IPS-18c (cell line): ENCODE data around the gene MED16.

ENCODE experiments used
- H3K4me3 ChIP-seq: 2 replicates; pipeline ENCODE4 v1.7.0; 2013; ENCODE audit warnings: low read depth, mild to moderate bottlenecking, low read length, moderate library complexity; ENCODE audit not compliant: insufficient read depth
- H3K9me3 ChIP-seq: one replicate; pipeline ENCODE4 v1.6.1; 2013; ENCODE audit warnings: mild to moderate bottlenecking, low read length, moderate library complexity; ENCODE audit not compliant: control insufficient read depth, insufficient read depth

The MED16 gene, protein sequence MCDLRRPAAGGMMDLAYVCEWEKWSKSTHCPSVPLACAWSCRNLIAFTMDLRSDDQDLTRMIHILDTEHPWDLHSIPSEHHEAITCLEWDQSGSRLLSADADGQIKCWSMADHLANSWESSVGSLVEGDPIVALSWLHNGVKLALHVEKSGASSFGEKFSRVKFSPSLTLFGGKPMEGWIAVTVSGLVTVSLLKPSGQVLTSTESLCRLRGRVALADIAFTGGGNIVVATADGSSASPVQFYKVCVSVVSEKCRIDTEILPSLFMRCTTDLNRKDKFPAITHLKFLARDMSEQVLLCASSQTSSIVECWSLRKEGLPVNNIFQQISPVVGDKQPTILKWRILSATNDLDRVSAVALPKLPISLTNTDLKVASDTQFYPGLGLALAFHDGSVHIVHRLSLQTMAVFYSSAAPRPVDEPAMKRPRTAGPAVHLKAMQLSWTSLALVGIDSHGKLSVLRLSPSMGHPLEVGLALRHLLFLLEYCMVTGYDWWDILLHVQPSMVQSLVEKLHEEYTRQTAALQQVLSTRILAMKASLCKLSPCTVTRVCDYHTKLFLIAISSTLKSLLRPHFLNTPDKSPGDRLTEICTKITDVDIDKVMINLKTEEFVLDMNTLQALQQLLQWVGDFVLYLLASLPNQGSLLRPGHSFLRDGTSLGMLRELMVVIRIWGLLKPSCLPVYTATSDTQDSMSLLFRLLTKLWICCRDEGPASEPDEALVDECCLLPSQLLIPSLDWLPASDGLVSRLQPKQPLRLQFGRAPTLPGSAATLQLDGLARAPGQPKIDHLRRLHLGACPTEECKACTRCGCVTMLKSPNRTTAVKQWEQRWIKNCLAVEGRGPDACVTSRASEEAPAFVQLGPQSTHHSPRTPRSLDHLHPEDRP

DNA sequence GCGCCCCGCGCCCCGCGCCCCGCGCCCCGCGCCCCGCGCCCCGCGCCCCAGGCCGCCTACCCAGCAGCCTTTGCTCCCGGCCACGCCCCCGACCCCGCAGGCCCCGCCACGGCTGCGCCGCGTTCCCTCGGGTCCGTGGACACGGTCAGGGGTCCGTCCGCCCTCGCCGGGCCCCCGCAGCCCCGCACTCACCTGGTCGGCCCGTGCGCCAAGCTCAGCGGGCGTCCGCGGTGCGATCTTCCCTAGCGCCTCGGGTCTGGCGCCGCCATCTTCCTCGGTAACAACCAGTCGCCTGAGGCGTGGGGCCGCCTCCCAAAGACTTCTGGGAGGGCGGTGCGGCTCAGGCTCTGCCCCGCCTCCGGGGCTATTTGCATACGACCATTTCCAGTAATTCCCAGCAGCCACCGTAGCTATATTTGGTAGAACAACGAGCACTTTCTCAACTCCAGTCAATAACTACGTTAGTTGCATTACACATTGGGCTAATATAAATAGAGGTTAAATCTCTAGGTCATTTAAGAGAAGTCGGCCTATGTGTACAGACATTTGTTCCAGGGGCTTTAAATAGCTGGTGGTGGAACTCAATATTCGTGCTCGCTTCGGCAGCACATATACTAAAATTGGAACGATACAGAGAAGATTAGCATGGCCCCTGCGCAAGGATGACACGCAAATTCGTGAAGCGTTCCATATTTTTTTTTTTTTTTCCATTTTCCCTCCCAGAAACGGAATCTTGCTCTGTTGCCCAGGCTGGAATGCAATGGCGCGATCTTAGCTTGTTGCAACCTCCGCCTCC is at the start of gene MED16, which contains the start of gene RNU6-9:
Gene MED16, minus strand, starts transcription at position 294 of the 796 bp plus-strand sequence. CDS start 2,056 bp downstream, outside the sequence.
Gene RNU6-9, plus strand, starts transcription at position 591 of the 796 bp plus-strand sequence.
- no peaks in the 10 kb centered on the region for H3K9me3 ChIP-seq
- H3K4me3 ChIP-seq: peak within 1 kb of the TSS; percentile 83

GRCh38 chr19:942133-942645 is 49.2 kb upstream of the MED16 start:
- no peak overlapping the region for H3K4me3 ChIP-seq

DNA sequence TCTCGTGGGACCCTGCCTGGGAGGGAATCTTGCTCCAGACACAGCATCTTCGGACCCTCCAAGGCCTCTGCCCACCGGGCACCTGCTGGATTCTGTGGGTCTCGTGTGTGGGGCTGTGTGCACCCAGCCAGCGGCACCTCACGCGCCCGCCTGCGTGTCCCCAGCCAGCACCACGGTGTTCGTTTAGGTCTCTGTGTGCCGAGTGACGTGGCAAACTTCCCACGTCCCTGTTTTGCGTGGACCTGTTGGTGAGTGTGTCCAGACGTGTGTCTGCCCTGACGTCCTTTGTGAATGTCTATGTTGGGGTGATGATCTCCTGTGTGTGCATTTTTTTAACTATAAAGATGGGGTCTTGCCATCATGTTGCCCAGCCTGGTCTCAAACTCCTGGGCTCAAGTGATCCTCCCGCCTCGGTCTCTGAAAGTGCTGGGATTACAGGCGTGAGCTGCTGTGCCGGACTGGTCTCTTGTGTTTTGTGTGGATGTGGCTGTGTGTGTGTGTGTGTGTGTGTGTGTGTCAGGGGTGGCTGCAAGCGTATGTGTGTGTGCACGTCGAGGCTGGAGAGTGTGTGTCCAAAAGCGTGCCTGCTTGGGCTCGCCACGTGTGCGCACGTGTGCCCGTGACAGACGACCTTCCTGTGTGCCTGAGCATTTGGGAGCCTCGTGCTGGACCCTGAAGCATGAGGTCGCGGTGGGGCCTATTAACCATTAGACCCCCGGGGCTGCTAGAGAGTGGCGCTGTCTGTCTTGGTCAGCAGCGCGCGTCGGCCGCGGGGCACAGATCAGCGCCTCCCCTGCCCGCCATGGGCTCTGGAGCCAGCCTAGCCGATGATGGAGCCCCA is 48.5 kb upstream of the MED16 start:
- Histone ChIP-seq H3K4me3 (no peak overlapping the region), H3K9me3 (no peaks in the 10 kb centered on the region)

More at GRCh38 chr19:942133-942645, 49.2 kb upstream of the MED16 start:
- no peaks in the 10 kb centered on the region for H3K9me3 ChIP-seq

DNA sequence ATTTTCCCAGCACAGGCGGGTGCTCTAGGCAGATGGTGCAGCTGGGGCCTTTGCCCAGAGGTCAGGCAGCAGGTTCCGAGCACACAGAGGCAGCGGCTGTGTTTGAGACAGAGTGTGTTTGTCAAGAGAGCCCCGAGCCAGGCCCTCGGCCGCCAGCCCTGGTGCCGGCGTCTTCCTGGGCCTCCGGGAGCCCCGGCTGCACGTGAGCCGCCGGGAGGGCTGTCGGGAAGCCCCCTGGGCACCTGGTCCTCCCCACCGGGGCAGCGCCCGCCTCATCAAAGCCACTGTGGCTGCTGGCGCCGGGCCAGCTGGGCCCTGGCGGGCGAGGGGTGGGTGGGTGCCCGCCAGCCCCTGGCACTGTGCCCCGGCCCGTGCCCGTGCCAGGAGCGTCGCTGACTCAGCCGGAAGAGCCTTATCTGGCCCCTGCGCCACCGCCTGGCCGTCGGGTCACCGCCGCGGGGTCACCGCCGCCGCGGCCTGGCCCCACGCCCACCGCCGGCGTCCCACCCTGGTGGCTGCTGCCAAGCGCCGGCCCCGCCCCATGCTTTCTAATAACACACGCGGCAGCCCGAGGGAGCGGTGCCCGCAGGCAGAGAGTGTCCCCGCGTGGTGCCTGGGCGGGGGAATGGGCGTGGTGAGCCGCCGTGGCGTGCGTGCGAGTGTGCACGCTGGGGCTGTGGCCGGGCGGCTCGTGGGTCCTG is 47.8 kb upstream of the MED16 start:
- Histone ChIP-seq H3K9me3 (no peaks in the 10 kb centered on the region), H3K4me3 (no peak overlapping the region)

DNA sequence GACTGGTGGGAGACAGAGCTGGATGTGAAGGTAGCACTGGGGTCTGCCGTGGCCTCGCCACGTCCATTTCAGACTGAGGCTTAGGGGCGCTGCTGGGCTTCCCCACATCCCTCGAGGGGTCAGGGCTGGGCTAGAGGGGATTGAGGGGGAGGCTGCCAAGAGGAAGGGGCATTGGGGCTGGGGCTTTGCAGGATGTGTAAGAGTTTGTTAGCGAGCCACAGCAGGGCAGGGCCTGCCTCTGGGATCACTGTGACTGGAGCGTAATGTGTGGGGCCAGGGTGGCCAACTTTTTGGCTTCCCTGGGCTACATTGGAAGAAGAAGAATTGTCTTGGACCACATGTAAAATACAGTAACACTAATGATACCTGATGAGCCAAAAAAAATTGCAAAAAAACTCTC is 46.9 kb upstream of the MED16 start:
- no peak overlapping the region for H3K4me3 ChIP-seq
- H3K9me3 ChIP-seq: no peaks in the 10 kb centered on the region

DNA sequence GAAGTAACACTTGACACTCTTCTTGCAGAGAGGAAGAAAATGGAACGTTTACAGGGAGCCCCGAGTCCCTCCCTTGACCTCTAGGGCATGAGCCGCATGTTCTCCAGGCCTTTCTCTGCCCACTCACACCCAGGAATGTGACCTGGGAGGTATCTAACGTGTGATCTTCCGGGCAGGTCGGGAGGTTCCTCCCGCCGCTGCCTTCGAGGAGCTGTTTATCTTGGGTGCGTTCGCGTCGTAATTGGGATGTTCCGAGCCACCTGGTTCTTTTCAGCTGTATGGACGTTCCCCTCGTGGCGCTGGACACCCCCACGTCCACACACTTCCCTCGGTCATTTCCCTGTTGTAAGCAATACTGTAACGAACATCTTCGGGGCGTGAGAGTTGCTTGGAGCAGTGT is 46.5 kb upstream of the MED16 start:
- Histone ChIP-seq H3K4me3 (no peak overlapping the region), H3K9me3 (no peaks in the 10 kb centered on the region)

DNA sequence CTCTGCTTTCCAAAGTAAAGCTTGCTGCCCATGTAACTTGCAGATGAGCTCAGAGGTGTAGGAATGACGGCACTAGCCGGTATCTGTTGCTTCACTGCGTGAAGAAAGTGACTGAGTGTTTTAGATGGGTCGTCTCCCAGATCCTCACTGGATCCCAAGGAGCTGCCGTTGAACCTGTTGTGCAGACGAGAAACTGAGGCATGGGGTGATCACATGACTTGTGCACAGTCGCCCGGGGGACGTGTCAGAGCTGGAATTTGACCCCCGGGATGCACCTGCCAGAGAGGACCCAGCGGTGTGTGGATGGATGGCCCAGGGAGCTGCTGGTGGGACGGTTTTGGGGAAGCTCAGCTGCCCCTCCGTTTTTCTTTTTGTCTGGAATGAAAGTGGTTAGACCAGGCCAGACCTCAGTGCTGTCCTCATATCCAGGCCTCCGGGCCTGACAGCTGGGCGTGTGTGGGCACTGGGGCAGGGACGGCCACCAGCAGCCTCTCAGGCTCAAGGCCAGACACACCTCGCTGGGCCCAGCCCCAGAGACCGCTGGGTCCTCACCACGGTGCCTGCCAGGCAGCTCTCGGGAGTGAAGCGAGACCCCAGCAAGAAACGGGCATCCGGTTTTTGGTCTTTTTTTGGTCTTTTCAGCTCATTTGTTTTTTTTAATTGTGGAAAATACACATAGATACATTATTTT is 45.4 kb upstream of the MED16 start:
- Histone ChIP-seq H3K9me3 (no peaks in the 10 kb centered on the region), H3K4me3 (no peak overlapping the region)

DNA sequence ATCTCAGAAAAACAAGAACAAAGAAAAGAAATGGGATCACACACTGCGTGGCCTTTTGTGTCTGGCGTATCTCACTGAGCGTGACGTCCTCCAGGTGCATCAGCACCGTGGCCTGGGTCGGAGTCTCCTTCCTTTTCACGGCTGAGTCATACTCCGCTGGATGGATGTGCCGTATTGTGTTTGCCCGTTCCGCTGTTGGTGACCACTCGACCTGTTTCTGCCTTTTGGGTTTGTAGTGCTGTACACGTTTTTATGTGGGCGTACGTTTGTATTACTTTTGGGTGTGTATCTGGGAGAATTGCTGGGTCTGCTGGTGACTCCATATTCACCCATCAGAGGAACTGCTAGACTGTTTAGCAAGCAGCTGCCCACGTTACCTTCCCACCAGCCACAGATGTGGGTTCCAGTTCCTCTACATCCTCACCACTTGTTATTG is 44.3 kb upstream of the MED16 start:
- H3K4me3 ChIP-seq: no peak overlapping the region
- H3K9me3 ChIP-seq: no peaks in the 10 kb centered on the region

- H3K9me3 ChIP-seq: no peaks in the 10 kb centered on the region
- no peak overlapping the region for H3K4me3 ChIP-seq
Observed at GRCh38 chr19:936175-936546, 43.2 kb upstream of the MED16 start.

- no peak overlapping the region for H3K4me3 ChIP-seq
- no peaks in the 10 kb centered on the region for H3K9me3 ChIP-seq
Observed at GRCh38 chr19:934865-935479, 42.0 kb upstream of the MED16 start.

- Histone ChIP-seq H3K4me3 (no peak overlapping the region), H3K9me3 (no peaks in the 10 kb centered on the region)
Observed at GRCh38 chr19:934197-934840, 41.3 kb upstream of the MED16 start.

DNA sequence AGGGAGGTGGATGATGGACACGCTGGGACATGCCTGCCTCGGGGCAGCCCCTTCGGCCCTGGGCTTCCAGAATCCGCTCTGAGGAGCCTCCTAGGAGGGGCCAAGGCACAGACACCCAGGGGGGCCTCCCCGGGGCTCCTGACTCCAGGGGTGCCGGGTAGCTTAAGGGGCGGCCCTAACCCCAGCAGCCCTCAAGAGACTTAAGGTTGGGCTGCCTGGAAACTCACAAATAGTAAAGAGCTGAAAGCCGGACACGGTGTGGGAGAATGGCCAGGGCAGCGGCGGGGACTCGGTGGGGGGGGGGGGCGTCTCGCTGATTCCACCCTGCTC is 40.5 kb upstream of the MED16 start:
- Histone ChIP-seq H3K9me3 (no peaks in the 10 kb centered on the region), H3K4me3 (no peak overlapping the region)

- Histone ChIP-seq H3K9me3 (no peaks in the 10 kb centered on the region), H3K4me3 (no peak overlapping the region)
Observed at GRCh38 chr19:932648-933552, 39.9 kb upstream of the MED16 start.
